NB4 (cell line): ENCODE measurements around the gene TMEM184A.

Source experiments
- DNase-seq: peaks from one replicate; pipeline ENCODE4 v3.0.0; 2010; ENCODE audit warnings: low read depth
- H3K4me3 ChIP-seq: one replicate; pipeline ENCODE4 v1.5.1; 2011; ENCODE audit warnings: mild to moderate bottlenecking, low read depth, low read length, moderate library complexity
- CTCF ChIP-seq: IDR thresholded peaks from one replicate; pipeline ENCODE4 v1.5.1; 2012; ENCODE audit warnings: low read depth, low read length
- MAX ChIP-seq: IDR thresholded peaks from 2 replicates; pipeline ENCODE4 v1.6.1; 2011; ENCODE audit warnings: low read depth, low read length
- MYC ChIP-seq: IDR thresholded peaks from 2 replicates; pipeline ENCODE4 v1.6.1; 2011; ENCODE audit warnings: low read depth, low read length
- POLR2A ChIP-seq: IDR thresholded peaks from 2 replicates; pipeline ENCODE4 v1.6.1; 2011; ENCODE audit warnings: mild to moderate bottlenecking; ENCODE audit not compliant: insufficient read length; ENCODE audit errors: extremely low read depth

TMEM184A gene

GRCh38 chr7:1591876-1592275, 35.9 kb upstream of the TMEM184A start:
- TF ChIP-seq MYC (no peak), CTCF (no peak), POLR2A (no peak), MAX (no peak)
- no peak overlapping the region for H3K4me3 ChIP-seq
- DNase-seq: no peak

- no peak for TF ChIP-seq MAX
- no peak for TF ChIP-seq CTCF
- TF ChIP-seq POLR2A: no peak
- TF ChIP-seq MYC: no peak
- no peak overlapping the region for H3K4me3 ChIP-seq
- no peak for DNase-seq
Measured at GRCh38 chr7:1591396-1591795, 35.4 kb upstream of the TMEM184A start.

GRCh38 chr7:1590887-1591286, 34.9 kb upstream of the TMEM184A start:
- TF ChIP-seq MYC (no peak), POLR2A (no peak), CTCF (no peak), MAX (no peak)
- H3K4me3 ChIP-seq: no peak overlapping the region

GRCh38 chr7:1590476-1590875, 34.5 kb upstream of the TMEM184A start:
- TF ChIP-seq POLR2A (no peak), MYC (no peak), CTCF (no peak), MAX (no peak)
- no peak for DNase-seq
- H3K4me3 ChIP-seq: no peak overlapping the region

More at GRCh38 chr7:1590887-1591286, 34.9 kb upstream of the TMEM184A start:
- DNase-seq: no peak

- no peak for DNase-seq
- H3K4me3 ChIP-seq: no peak overlapping the region
- TF ChIP-seq CTCF (no peak), MYC (no peak), MAX (no peak), POLR2A (no peak)
Measured at GRCh38 chr7:1588978-1589377, 33.0 kb upstream of the TMEM184A start.

- TF ChIP-seq MAX (no peak), MYC (no peak), CTCF (no peak), POLR2A (no peak)
- H3K4me3 ChIP-seq: no peak overlapping the region
- no peak for DNase-seq
Measured at GRCh38 chr7:1587738-1588137, 31.7 kb upstream of the TMEM184A start.
